Measurements from ENCODE around the gene CAPN9. TPM values are rescaled to one million over a fixed set of nuclear protein-coding genes. Genes with fewer than 3 reads are reported as not detected.
A peak's percentile ranks its signal among the peaks of the same experiment; 100 is the strongest.

Gene CAPN9
- total and polyA plus RNA-seq, 2 experiments from 2014 or later, result 0.98 to 3.7 TPM

DNA sequence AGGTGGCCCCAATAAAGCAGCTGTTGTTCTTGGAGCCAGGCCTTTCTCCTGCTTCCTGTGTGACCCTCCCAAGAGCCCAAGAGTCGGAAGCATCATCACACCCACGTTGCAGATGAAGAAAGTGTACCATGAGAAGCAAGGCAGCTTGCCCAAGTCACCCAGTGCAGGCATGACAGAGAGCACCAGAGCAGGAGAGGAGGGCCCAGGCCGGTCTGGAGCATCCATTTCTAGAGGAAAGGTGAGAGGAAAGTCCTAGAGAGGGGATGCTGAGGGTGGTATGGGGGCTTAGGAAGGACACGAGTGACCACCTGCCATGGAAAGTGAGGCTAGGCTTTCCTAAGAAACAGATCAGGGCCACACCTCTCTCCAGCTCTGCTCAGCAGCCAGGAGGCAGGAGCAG, 74.2 kb downstream of the CAPN9 start:
- Histone ChIP-seq H2AFZ (no peak overlapping the region), H3K36me3 (replicated peaks; ENCODE audit: insufficient read depth, low read depth) (no peaks in the 10 kb centered on the region), H4K20me1 (ENCODE audit: insufficient read depth, poor library complexity, severe bottlenecking) (no peaks in the 10 kb centered on the region), H3K4me3 (no peak overlapping the region), H3K79me2 (no peaks in the 10 kb centered on the region), H3K4me2 (no peak overlapping the region), H3K4me1 (ENCODE audit: insufficient read depth) (peaks cover 27% of the 10 kb centered on the region), H3K27ac (no peak overlapping the region), H3K9me3 (ENCODE audit: low read depth) (no peaks in the 10 kb centered on the region), H3K27me3 (no peaks in the 10 kb centered on the region), H3K9me2 (replicated peaks; ENCODE audit: insufficient read depth) (no peaks in the 10 kb centered on the region)
- TF ChIP-seq EZH2phosphoT487 (IDR thresholded peaks at IDR 0.05; ENCODE audit: low read depth, severe bottlenecking, unreplicated experiment), result no peak
- WGBS (ENCODE audit: low lambda C conversion rate, missing lambda C conversion rate), result 85% methylated on average over 4 of the region's 4 CpGs
- DNase-seq (ENCODE audit: low spot score), result no peak

DNA sequence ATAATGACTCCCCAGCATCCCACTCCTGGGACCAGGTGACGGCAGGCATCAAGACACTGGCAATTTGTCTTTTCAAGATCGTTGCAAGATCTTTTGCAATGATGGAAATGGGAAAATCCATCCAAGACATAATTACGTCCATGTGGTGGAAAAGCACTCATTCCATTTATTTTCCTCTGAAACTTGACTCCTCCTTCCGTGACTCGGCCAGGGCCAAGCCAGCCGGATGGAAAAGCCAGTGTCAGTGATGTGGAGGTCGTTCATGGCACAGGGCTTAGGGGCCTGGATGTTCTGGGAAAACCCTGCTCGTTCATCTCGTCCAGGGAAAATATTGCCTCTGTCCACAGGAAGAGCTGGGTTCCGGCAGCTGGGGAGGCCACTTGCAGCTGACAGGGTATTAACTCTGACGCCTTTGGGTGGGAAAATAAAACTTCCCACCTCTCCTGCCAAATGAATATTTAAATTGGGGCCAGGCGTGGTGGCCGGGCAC, 74.9 kb downstream of the CAPN9 start:
- Histone ChIP-seq H3K36me3 (replicated peaks; ENCODE audit: insufficient read depth, low read depth) (no peaks in the 10 kb centered on the region), H4K20me1 (ENCODE audit: insufficient read depth, poor library complexity, severe bottlenecking) (no peaks in the 10 kb centered on the region), H3K9me2 (replicated peaks; ENCODE audit: insufficient read depth) (no peaks in the 10 kb centered on the region), H3K9me3 (ENCODE audit: low read depth) (no peaks in the 10 kb centered on the region), H3K4me1 (ENCODE audit: insufficient read depth) (peaks cover 27% of the 10 kb centered on the region), H2AFZ (no peak overlapping the region), H3K79me2 (no peaks in the 10 kb centered on the region), H3K27me3 (no peaks in the 10 kb centered on the region), H3K4me3 (no peak overlapping the region), H3K27ac (no peak overlapping the region), H3K4me2 (no peak overlapping the region)
- 76% methylated on average over 13 of the region's 13 CpGs for WGBS (ENCODE audit: low lambda C conversion rate, missing lambda C conversion rate)
- DNase-seq (ENCODE audit: low spot score), result no peak
- TF ChIP-seq EZH2phosphoT487 (IDR thresholded peaks at IDR 0.05; ENCODE audit: low read depth, severe bottlenecking, unreplicated experiment), result no peak
- TF ChIP-seq EZH2 (IDR thresholded peaks at IDR 0.05; ENCODE audit: borderline replicate concordance), result no peak
- TF ChIP-seq, protein P1, sequence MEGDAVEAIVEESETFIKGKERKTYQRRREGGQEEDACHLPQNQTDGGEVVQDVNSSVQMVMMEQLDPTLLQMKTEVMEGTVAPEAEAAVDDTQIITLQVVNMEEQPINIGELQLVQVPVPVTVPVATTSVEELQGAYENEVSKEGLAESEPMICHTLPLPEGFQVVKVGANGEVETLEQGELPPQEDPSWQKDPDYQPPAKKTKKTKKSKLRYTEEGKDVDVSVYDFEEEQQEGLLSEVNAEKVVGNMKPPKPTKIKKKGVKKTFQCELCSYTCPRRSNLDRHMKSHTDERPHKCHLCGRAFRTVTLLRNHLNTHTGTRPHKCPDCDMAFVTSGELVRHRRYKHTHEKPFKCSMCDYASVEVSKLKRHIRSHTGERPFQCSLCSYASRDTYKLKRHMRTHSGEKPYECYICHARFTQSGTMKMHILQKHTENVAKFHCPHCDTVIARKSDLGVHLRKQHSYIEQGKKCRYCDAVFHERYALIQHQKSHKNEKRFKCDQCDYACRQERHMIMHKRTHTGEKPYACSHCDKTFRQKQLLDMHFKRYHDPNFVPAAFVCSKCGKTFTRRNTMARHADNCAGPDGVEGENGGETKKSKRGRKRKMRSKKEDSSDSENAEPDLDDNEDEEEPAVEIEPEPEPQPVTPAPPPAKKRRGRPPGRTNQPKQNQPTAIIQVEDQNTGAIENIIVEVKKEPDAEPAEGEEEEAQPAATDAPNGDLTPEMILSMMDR (IDR thresholded peaks at IDR 0.05; ENCODE audit: poor library complexity), result no peak

DNA sequence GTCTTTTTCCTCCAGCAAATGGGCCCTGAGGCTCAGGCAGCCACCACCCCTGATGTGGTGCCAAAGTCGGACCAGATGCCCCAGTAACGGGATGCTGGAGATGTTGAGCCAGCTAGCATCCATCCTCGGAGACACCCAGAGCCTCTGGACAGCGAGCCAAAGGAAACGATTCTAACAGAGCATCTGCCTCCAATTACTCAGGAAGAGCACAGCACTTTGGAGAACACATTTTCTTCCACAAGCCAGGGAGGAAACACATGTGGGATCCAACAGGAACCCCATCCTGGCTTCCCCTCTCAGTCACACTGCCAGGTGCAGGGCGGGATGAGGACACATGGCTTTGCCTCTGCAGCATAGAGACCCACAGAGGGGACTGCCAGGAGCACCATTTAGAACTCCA, 76.2 kb downstream of the CAPN9 start:
- H3K36me3 ChIP-seq (replicated peaks; ENCODE audit: insufficient read depth, low read depth), result no peaks in the 10 kb centered on the region
- H3K27ac ChIP-seq, result peak overlapping the region; percentile 84
- H3K27me3 ChIP-seq, result no peaks in the 10 kb centered on the region
- WGBS (ENCODE audit: low lambda C conversion rate, missing lambda C conversion rate), result 92% methylated on average over 6 of the region's 6 CpGs
- H3K4me3 ChIP-seq, result no peak overlapping the region
- H3K9me3 ChIP-seq (ENCODE audit: low read depth), result no peaks in the 10 kb centered on the region
- H3K4me1 ChIP-seq (ENCODE audit: insufficient read depth), result peaks cover 27% of the 10 kb centered on the region
- H4K20me1 ChIP-seq (ENCODE audit: insufficient read depth, poor library complexity, severe bottlenecking), result no peaks in the 10 kb centered on the region
- no peaks in the 10 kb centered on the region for H3K9me2 ChIP-seq (replicated peaks; ENCODE audit: insufficient read depth)
- no peaks in the 10 kb centered on the region for H3K79me2 ChIP-seq
- no peak overlapping the region for H3K4me2 ChIP-seq
- TF ChIP-seq EZH2phosphoT487 (IDR thresholded peaks at IDR 0.05; ENCODE audit: low read depth, severe bottlenecking, unreplicated experiment) (no peak), EZH2 (IDR thresholded peaks at IDR 0.05; ENCODE audit: borderline replicate concordance) (no peak)
- TF ChIP-seq, protein P1 (IDR thresholded peaks at IDR 0.05; ENCODE audit: poor library complexity), result no peak
- no peak overlapping the region for H2AFZ ChIP-seq
- DNase-seq (ENCODE audit: low spot score), result no peak

DNA sequence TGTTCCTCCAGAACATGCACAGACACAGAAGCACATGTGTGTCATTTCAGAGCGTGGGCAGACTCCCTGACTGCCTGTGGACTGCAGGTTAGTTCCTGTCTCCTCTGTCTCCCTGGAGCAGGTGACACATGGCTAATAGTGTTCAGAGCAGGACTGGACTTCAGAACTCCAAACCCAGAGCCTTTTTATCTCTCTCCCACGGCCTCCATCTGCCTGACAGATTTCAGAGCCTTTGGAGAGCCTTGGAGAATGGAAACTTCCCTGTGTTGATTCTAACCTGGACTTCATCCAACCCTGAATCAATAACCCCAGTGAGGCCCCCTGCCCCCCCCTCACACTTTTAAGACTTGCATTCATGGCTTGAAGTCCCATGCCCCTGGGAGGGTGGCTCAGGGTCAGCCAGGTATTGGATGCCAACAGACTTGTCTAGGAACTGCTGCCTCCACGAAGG, 76.8 kb downstream of the CAPN9 start:
- H3K9me3 ChIP-seq (ENCODE audit: low read depth), result no peaks in the 10 kb centered on the region
- H3K27ac ChIP-seq, result peak overlapping the region; percentile 84

More for the DNA sequence above, 76.8 kb downstream of the CAPN9 start:
- Histone ChIP-seq H3K4me3 (no peak overlapping the region), H4K20me1 (ENCODE audit: insufficient read depth, poor library complexity, severe bottlenecking) (no peaks in the 10 kb centered on the region), H3K36me3 (replicated peaks; ENCODE audit: insufficient read depth, low read depth) (no peaks in the 10 kb centered on the region), H3K79me2 (no peaks in the 10 kb centered on the region), H3K9me2 (replicated peaks; ENCODE audit: insufficient read depth) (no peaks in the 10 kb centered on the region), H3K4me1 (ENCODE audit: insufficient read depth) (peaks cover 27% of the 10 kb centered on the region), H2AFZ (no peak overlapping the region), H3K4me2 (no peak overlapping the region), H3K27me3 (no peaks in the 10 kb centered on the region)
- peak; percentile 35 for DNase-seq (ENCODE audit: low spot score)
- TF ChIP-seq, protein P1 (IDR thresholded peaks at IDR 0.05; ENCODE audit: poor library complexity), result no peak
- WGBS (ENCODE audit: low lambda C conversion rate, missing lambda C conversion rate), result 70% methylated on average over 3 of the region's 3 CpGs

Measured in hepatocyte (in vitro differentiated cells).